GM18868 (cell line): ENCODE measurements around the gene DOP1A.
A peak's percentile ranks its signal among the peaks of the same experiment; 100 is the strongest.
"Not testable (repeated sequence)": the region's sequence is repeated elsewhere in the genome, so short reads cannot be mapped to it uniquely, and the experiment has no call there.

Experiments used
- ATAC-seq: cut with Tn5 transposase; IDR thresholded peaks from one replicate; pipeline ENCODE4 v1.9.1; 2021; ENCODE audit warnings: mild to moderate bottlenecking, moderate library complexity; ENCODE audit not compliant: unreplicated experiment

DOP1A gene

GRCh38 chr6:83152913-83153312 is 85.4 kb downstream of the DOP1A start:
- ATAC-seq = no peak

- ATAC-seq = no peak
Observed at GRCh38 chr6:83153883-83154521, 86.5 kb downstream of the DOP1A start.

GRCh38 chr6:83155794-83156193 is 88.3 kb downstream of the DOP1A start:
- ATAC-seq = no peak

- ATAC-seq = no peak
Observed at GRCh38 chr6:83160167-83160566, 92.7 kb downstream of the DOP1A start.

GRCh38 chr6:83167726-83168278 is 100.3 kb downstream of the DOP1A start:
- no peak for ATAC-seq

- no peak for ATAC-seq
Observed at GRCh38 chr6:83168556-83168955, 101.1 kb downstream of the DOP1A start.

- ATAC-seq = no peak
Observed at GRCh38 chr6:83169106-83169505, 101.6 kb downstream of the DOP1A start.

GRCh38 chr6:83169511-83169910 is 102.0 kb downstream of the DOP1A start:
- no peak for ATAC-seq

GRCh38 chr6:83176246-83176645 is 108.8 kb downstream of the DOP1A start:
- ATAC-seq = no peak

GRCh38 chr6:83180426-83180950 is 113.0 kb downstream of the DOP1A start:
- no peak for ATAC-seq

GRCh38 chr6:83182114-83182513 is 114.6 kb downstream of the DOP1A start:
- no peak for ATAC-seq

- ATAC-seq = no peak
Observed at GRCh38 chr6:83183082-83183828, 115.8 kb downstream of the DOP1A start.

GRCh38 chr6:83185096-83185495 is 117.6 kb downstream of the DOP1A start:
- ATAC-seq = no peak

- ATAC-seq = no peak
Observed at GRCh38 chr6:83188501-83188900, 121.0 kb downstream of the DOP1A start.

- no peak for ATAC-seq
Observed at GRCh38 chr6:83190626-83191025, 123.2 kb downstream of the DOP1A start.

- not testable (repeated sequence) for ATAC-seq
Observed at GRCh38 chr6:83191974-83192373, 124.5 kb downstream of the DOP1A start.

- ATAC-seq = no peak
Observed at GRCh38 chr6:83192456-83192855, 125.0 kb downstream of the DOP1A start.

- ATAC-seq = peak; percentile 98
Observed at GRCh38 chr6:83192871-83193746, 125.6 kb downstream of the DOP1A start, which contains the start of the genes PGM3 and RWDD2A. Gene PGM3 (minus strand): TSS chr6:83193265. CDS start chr6:83191012, 2,253 bp downstream. Gene RWDD2A (plus strand): TSS chr6:83193357. CDS start chr6:83194452, 1,095 bp downstream.

GRCh38 chr6:83193747-83194566 is 126.5 kb downstream of the DOP1A start:
- ATAC-seq = peak; percentile 11
